Fibroblast of skin of left quadriceps (primary cell): ENCODE data around the gene FAM174B.

ENCODE experiments used
- DNase-seq, 2 experiments: peaks; one replicate each; pipeline ENCODE4 v3.0.0-alpha.2; 2013; ENCODE audit warnings: low read depth in 2 of 2

FAM174B gene

GRCh38 chr15:92601592-92602266, 53.8 kb downstream of the FAM174B start:
- no peak for DNase-seq

GRCh38 chr15:92600856-92601255, 54.7 kb downstream of the FAM174B start:
- no peak for DNase-seq

GRCh38 chr15:92599394-92599970, 56.1 kb downstream of the FAM174B start:
- DNase-seq: peak; percentile 23 to 26

- DNase-seq: no peak
Observed at GRCh38 chr15:92597548-92597947, 58.0 kb downstream of the FAM174B start.

GRCh38 chr15:92596623-92597022, 59.0 kb downstream of the FAM174B start:
- no peak for DNase-seq

GRCh38 chr15:92595506-92596381, 59.8 kb downstream of the FAM174B start:
- no peak for DNase-seq

- DNase-seq: no peak
Observed at GRCh38 chr15:92591275-92591674, 64.3 kb downstream of the FAM174B start.

- DNase-seq: no peak
Observed at GRCh38 chr15:92586966-92587365, 68.6 kb downstream of the FAM174B start.

- no peak for DNase-seq
Observed at GRCh38 chr15:92586383-92586942, 69.1 kb downstream of the FAM174B start.

- no peak for DNase-seq
Observed at GRCh38 chr15:92584105-92584504, 71.5 kb downstream of the FAM174B start.

- no peak for DNase-seq
Observed at GRCh38 chr15:92583096-92584034, 72.2 kb downstream of the FAM174B start.

GRCh38 chr15:92582206-92582605, 73.4 kb downstream of the FAM174B start:
- no peak for DNase-seq

- no peak for DNase-seq
Observed at GRCh38 chr15:92580933-92581445, 74.6 kb downstream of the FAM174B start.

- no peak for DNase-seq
Observed at GRCh38 chr15:92580521-92580920, 75.1 kb downstream of the FAM174B start.

- DNase-seq: no peak
Observed at GRCh38 chr15:92579931-92580470, 75.6 kb downstream of the FAM174B start.

GRCh38 chr15:92579486-92579885, 76.1 kb downstream of the FAM174B start:
- DNase-seq: no peak

- DNase-seq: no peak
Observed at GRCh38 chr15:92578096-92578835, 77.3 kb downstream of the FAM174B start.

GRCh38 chr15:92576597-92577200, 78.9 kb downstream of the FAM174B start:
- no peak for DNase-seq

- DNase-seq: no peak
Observed at GRCh38 chr15:92574566-92574965, 81.0 kb downstream of the FAM174B start.

- DNase-seq: no peak
Observed at GRCh38 chr15:92574161-92574560, 81.4 kb downstream of the FAM174B start.
